ENCODE results near the gene TRIM29. TPM values are rescaled to one million over a fixed set of nuclear protein-coding genes. Genes with fewer than 3 reads are reported as not detected.
A peak's percentile ranks its signal among the peaks of the same experiment; 100 is the strongest.

The TRIM29 gene
- total and polyA plus RNA-seq, 9 of the 15 experiments (the other 6 are each of a cell fraction or from before 2014, with no cell fraction given): 0.08 to 1.4 (median 0.42) TPM; not detected in 2

DNA sequence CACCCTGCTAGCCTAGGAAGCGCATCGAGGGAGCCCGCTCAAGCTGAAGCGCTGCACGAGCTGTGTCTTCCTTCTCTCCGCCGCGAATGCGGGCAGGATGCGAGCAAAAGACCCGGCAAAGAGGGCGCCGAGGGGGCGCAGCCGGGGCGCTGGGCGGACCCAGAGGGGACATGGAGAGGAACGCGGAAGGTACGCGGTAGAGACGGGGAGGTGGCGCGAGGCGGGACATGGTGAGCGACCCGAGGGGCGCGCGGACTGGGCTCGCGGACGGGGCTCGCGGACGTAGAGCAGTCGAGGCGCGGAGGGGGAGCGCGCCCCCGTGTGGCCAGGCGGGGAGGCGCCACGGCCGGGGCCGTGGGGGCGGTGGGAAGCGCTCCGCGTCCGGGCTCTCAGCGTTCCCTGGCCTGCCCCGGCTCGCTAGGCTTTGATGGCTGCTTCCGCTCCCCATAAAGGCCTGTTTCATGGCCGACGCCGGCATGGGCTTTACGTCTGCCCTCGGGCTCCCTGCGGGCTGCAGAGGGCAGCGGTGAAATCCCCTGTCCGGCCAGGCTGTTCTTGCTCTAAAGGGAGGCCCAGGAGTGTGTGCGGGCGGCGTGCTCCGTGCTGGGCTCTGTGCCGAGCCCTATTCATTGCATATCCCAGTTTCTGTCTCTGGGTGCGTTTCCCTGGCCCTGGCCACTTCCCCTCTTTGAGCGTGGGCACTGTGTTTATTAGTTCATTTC lies 31.2 kb upstream of the TRIM29 start (continued):
- TF ChIP-seq, protein P1, sequence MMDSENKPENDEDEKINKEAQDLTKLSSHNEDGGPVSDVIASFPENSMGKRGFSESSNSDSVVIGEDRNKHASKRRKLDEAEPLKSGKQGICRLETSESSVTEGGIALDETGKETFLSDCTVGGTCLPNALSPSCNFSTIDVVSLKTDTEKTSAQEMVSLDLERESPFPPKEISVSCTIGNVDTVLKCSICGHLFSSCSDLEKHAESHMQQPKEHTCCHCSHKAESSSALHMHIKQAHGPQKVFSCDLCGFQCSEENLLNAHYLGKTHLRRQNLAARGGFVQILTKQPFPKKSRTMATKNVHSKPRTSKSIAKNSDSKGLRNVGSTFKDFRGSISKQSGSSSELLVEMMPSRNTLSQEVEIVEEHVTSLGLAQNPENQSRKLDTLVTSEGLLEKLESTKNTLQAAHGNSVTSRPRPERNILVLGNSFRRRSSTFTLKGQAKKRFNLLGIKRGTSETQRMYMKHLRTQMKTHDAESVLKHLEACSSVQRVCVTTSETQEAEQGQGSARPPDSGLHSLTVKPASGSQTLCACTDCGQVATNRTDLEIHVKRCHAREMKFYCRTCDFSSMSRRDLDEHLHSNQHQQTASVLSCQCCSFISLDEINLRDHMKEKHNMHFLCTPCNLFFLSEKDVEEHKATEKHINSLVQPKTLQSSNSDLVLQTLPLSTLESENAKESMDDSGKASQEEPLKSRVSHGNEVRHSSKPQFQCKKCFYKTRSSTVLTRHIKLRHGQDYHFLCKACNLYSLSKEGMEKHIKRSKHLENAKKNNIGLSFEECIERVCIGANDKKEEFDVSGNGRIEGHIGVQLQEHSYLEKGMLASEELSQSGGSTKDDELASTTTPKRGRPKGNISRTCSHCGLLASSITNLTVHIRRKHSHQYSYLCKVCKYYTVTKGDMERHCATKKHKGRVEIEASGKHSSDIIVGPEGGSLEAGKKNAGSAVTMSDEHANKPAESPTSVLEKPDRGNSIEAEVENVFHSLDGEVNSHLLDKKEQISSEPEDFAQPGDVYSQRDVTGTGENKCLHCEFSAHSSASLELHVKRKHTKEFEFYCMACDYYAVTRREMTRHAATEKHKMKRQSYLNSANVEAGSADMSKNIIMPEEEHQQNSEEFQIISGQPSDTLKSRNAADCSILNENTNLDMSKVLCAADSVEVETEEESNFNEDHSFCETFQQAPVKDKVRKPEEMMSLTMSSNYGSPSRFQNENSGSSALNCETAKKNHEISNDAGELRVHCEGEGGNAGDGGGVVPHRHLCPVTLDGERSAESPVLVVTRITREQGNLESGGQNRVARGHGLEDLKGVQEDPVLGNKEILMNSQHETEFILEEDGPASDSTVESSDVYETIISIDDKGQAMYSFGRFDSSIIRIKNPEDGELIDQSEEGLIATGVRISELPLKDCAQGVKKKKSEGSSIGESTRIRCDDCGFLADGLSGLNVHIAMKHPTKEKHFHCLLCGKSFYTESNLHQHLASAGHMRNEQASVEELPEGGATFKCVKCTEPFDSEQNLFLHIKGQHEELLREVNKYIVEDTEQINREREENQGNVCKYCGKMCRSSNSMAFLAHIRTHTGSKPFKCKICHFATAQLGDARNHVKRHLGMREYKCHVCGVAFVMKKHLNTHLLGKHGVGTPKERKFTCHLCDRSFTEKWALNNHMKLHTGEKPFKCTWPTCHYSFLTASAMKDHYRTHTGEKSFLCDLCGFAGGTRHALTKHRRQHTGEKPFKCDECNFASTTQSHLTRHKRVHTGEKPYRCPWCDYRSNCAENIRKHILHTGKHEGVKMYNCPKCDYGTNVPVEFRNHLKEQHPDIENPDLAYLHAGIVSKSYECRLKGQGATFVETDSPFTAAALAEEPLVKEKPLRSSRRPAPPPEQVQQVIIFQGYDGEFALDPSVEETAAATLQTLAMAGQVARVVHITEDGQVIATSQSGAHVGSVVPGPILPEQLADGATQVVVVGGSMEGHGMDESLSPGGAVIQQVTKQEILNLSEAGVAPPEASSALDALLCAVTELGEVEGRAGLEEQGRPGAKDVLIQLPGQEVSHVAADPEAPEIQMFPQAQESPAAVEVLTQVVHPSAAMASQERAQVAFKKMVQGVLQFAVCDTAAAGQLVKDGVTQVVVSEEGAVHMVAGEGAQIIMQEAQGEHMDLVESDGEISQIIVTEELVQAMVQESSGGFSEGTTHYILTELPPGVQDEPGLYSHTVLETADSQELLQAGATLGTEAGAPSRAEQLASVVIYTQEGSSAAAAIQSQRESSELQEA (IDR thresholded peaks at IDR 0.05; ENCODE audit: low read depth): no peak
- TF ChIP-seq KLF6 (CRISPR knock-in tag; IDR thresholded peaks at IDR 0.05; ENCODE audit: borderline replicate concordance) (no peak), ZNF263 (CRISPR knock-in tag; IDR thresholded peaks at IDR 0.05; ENCODE audit: borderline replicate concordance) (peak; percentile 36; the same call in 1 of the 2 replicates), SMAD4 (CRISPR knock-in tag; conservative IDR thresholded peaks at IDR 0.05) (no peak), RB1 (IDR thresholded peaks at IDR 0.05; ENCODE audit: low read depth) (peak; percentile 85), SREBF2 (CRISPR knock-in tag; IDR thresholded peaks at IDR 0.05) (no peak), JUNB (CRISPR knock-in tag; conservative IDR thresholded peaks at IDR 0.05) (no peak), MAZ (CRISPR knock-in tag; conservative IDR thresholded peaks at IDR 0.05 in 1 of 2, IDR thresholded peaks at IDR 0.05 in 1 of 2) (peak; percentile 49 to 68; a peak in 3 of 4 replicates)
- TF ChIP-seq, protein P2, sequence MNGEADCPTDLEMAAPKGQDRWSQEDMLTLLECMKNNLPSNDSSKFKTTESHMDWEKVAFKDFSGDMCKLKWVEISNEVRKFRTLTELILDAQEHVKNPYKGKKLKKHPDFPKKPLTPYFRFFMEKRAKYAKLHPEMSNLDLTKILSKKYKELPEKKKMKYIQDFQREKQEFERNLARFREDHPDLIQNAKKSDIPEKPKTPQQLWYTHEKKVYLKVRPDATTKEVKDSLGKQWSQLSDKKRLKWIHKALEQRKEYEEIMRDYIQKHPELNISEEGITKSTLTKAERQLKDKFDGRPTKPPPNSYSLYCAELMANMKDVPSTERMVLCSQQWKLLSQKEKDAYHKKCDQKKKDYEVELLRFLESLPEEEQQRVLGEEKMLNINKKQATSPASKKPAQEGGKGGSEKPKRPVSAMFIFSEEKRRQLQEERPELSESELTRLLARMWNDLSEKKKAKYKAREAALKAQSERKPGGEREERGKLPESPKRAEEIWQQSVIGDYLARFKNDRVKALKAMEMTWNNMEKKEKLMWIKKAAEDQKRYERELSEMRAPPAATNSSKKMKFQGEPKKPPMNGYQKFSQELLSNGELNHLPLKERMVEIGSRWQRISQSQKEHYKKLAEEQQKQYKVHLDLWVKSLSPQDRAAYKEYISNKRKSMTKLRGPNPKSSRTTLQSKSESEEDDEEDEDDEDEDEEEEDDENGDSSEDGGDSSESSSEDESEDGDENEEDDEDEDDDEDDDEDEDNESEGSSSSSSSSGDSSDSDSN (IDR thresholded peaks at IDR 0.05; ENCODE audit: borderline replicate concordance in 1 of 2, low read depth in 2 of 2, low read length in 2 of 2): 0 out of 4 replicates have a peak, but pooled peaks of 1 of the 2 experiments have one; percentile 31
- TF ChIP-seq, protein P3, sequence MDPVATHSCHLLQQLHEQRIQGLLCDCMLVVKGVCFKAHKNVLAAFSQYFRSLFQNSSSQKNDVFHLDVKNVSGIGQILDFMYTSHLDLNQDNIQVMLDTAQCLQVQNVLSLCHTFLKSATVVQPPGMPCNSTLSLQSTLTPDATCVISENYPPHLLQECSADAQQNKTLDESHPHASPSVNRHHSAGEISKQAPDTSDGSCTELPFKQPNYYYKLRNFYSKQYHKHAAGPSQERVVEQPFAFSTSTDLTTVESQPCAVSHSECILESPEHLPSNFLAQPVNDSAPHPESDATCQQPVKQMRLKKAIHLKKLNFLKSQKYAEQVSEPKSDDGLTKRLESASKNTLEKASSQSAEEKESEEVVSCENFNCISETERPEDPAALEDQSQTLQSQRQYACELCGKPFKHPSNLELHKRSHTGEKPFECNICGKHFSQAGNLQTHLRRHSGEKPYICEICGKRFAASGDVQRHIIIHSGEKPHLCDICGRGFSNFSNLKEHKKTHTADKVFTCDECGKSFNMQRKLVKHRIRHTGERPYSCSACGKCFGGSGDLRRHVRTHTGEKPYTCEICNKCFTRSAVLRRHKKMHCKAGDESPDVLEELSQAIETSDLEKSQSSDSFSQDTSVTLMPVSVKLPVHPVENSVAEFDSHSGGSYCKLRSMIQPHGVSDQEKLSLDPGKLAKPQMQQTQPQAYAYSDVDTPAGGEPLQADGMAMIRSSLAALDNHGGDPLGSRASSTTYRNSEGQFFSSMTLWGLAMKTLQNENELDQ (CRISPR knock-in tag; IDR thresholded peaks at IDR 0.05; ENCODE audit: borderline replicate concordance): no peak
